ENCODE results near the gene THYN1. TPM values are rescaled to one million over a fixed set of nuclear protein-coding genes. Genes with fewer than 3 reads are reported as not detected.

THYN1 gene
- total RNA-seq, 1 experiment from 2014 or later, result 33.6 TPM

- no TSS peak for BruUV-seq (replicated peaks)
- Histone ChIP-seq H3K36me3 (ENCODE audit: control insufficient read depth, insufficient read depth, low read length) (no peaks in the 10 kb centered on the region; the same call in 1 of the 2 replicates), H3K27me3 (ENCODE audit: control insufficient read depth, insufficient read depth, low read length) (no peaks in the 10 kb centered on the region), H3K27ac (ENCODE audit: low read length) (no peak overlapping the region), H3K4me3 (ENCODE audit: low read depth in 2 of 2, low read length in 2 of 2) (no peak overlapping the region), H3K4me1 (ENCODE audit: control insufficient read depth, insufficient read depth, low read length) (peaks cover 20% of the 10 kb centered on the region), H3K9me3 (ENCODE audit: control insufficient read depth, insufficient read depth, low read depth, low read length) (no peaks in the 10 kb centered on the region)
- ChIA-PET POLR2A (no interaction called here), CTCF (interaction anchor here (0.6 kb wide), 1 partner anchor 46 kb away, joined by 4 read pairs; no protein-coding TSS in a partner anchor)
- ATAC-seq (no peak), DNase-seq (ENCODE audit: low read depth, low spot score) (no peak)
- TF ChIP-seq TCF7L2 (IDR thresholded peaks at IDR 0.05; ENCODE audit: low read depth, low read length) (no peak), CTCF (IDR thresholded peaks at IDR 0.05) (no peak)
- TF ChIP-seq, protein P1, sequence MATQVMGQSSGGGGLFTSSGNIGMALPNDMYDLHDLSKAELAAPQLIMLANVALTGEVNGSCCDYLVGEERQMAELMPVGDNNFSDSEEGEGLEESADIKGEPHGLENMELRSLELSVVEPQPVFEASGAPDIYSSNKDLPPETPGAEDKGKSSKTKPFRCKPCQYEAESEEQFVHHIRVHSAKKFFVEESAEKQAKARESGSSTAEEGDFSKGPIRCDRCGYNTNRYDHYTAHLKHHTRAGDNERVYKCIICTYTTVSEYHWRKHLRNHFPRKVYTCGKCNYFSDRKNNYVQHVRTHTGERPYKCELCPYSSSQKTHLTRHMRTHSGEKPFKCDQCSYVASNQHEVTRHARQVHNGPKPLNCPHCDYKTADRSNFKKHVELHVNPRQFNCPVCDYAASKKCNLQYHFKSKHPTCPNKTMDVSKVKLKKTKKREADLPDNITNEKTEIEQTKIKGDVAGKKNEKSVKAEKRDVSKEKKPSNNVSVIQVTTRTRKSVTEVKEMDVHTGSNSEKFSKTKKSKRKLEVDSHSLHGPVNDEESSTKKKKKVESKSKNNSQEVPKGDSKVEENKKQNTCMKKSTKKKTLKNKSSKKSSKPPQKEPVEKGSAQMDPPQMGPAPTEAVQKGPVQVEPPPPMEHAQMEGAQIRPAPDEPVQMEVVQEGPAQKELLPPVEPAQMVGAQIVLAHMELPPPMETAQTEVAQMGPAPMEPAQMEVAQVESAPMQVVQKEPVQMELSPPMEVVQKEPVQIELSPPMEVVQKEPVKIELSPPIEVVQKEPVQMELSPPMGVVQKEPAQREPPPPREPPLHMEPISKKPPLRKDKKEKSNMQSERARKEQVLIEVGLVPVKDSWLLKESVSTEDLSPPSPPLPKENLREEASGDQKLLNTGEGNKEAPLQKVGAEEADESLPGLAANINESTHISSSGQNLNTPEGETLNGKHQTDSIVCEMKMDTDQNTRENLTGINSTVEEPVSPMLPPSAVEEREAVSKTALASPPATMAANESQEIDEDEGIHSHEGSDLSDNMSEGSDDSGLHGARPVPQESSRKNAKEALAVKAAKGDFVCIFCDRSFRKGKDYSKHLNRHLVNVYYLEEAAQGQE (IDR thresholded peaks at IDR 0.05; ENCODE audit: insufficient read depth in 1 of 2, low read depth in 2 of 2, low read length in 1 of 2), result no peak
- intact Hi-C loops (cut with micrococcal nuclease; ENCODE audit: unreplicated experiment) (no loop called here), in situ Hi-C loops (cut with HindIII; ENCODE audit: low pct_unique_long_range_greater_than_20kb, low sequenced_read_pairs) (no loop called here)
Measured at GRCh38 chr11:134228625-134229024, 24.5 kb downstream of the THYN1 start.

DNA sequence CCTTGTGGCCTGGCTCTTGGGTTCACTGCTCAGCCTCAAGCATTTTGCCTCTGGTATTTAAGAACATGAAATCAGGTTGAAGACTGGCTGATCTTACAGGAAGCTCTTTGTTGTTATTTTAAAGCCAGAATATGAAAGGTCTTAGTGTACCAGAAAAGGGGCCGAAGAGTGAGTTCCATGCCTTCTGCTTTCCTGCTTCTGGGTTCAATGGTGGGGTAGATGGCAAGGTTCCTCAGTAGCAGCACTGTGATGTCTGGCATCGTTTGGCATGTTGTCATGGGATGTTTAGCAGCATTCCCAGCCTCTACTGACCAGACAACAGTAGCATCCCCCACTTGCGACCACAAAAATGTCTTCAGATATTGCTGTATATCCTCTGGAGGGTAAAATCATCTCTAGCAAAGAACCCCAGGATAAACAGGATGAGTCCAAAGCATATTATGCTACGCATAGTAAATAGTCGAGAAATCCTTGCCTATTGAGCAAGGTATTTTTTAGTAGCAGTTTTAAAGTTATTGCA, 26.3 kb downstream of the THYN1 start:
- intact Hi-C loops (cut with micrococcal nuclease; ENCODE audit: unreplicated experiment), result no loop called here
- Histone ChIP-seq H3K27ac (ENCODE audit: low read length) (peak overlapping the region; percentile 85; the same call in 1 of the 2 replicates), H3K4me3 (ENCODE audit: low read depth in 2 of 2, low read length in 2 of 2) (peak overlapping the region; percentile 85 to 96), H3K4me1 (ENCODE audit: control insufficient read depth, insufficient read depth, low read length) (peaks cover 31% of the 10 kb centered on the region), H3K36me3 (ENCODE audit: control insufficient read depth, insufficient read depth, low read length) (peaks cover 2% of the 10 kb centered on the region; the same call in 1 of the 2 replicates), H3K27me3 (ENCODE audit: control insufficient read depth, insufficient read depth, low read length) (no peaks in the 10 kb centered on the region), H3K9me3 (ENCODE audit: control insufficient read depth, insufficient read depth, low read depth, low read length) (no peaks in the 10 kb centered on the region)
- no peak for DNase-seq (ENCODE audit: low read depth, low spot score)
- in situ Hi-C loops (cut with HindIII; ENCODE audit: low pct_unique_long_range_greater_than_20kb, low sequenced_read_pairs), result no loop called here
- CTCF ChIA-PET, result no interaction called here
- POLR2A ChIA-PET, result no interaction called here
- no TSS peak for BruUV-seq (replicated peaks)
- ATAC-seq, result no peak
- TF ChIP-seq POLR2AphosphoS5 (IDR thresholded peaks at IDR 0.05; ENCODE audit: low read depth, low read length), result no peak

DNA sequence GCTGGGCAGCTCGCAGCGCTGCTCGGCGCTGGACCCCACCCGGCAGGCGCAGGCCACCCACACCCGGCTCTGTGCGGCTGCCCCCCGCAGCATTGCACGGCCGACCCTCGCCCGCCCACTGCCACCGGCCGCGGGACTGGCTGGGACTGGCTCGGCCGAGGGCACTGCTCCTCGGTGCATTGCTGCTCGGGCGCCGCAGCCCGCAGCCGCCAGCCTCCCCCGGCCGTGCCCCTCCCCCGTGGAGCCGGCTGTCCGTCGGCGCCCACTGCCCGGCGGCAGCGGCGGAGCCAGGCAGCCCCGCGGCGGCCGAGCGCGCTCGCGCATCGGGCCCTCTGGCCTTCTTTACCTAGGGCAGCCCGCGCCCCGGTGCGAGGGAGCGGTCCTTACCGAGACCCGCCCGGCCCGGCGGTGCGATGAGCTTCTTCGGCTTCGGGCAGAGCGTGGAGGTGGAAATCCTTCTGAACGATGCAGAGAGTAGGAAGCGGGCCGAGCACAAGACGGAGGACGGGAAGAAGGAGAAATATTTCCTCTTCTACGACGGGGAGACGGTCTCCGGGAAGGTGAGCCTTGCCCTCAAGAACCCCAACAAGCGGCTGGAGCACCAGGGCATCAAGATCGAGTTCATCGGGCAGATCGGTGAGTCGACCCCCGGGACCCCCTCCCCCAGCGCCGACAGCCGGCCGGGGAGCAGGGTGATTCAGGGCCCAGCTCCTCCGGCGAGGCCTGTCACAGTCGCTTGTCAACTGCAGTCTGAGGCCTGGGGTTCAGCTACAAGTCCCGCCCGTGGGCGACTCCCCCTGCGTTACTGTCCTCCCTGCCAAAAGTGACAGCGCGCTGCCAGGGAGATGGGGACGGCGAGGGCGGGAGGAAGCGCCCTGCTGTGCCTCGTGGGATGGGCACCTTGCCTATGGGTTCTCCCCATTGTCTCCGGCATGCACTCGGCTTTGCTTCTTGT, 28.2 kb downstream of the THYN1 start:
- peak overlapping the region; percentile 85 to 96 for H3K4me3 ChIP-seq (ENCODE audit: low read depth in 2 of 2, low read length in 2 of 2)
- no TSS peak for BruUV-seq (replicated peaks)
- POLR2A ChIA-PET, result interaction anchor here (0.6 to 0.8 kb wide), 4 partner anchors 9 to 174 kb away, joined by 3 to 4 read pairs (median 4); no protein-coding TSS in a partner anchor
- peak overlapping the region; percentile 85 for H3K27ac ChIP-seq (ENCODE audit: low read length)
- ATAC-seq (peak; percentile 65), DNase-seq (ENCODE audit: low read depth, low spot score) (no peak)
- H3K9me3 ChIP-seq (ENCODE audit: control insufficient read depth, insufficient read depth, low read depth, low read length), result no peaks in the 10 kb centered on the region
- in situ Hi-C loops (cut with HindIII; ENCODE audit: low pct_unique_long_range_greater_than_20kb, low sequenced_read_pairs) (no loop called here), intact Hi-C loops (cut with micrococcal nuclease; ENCODE audit: unreplicated experiment) (loop anchor here (2.0 kb wide), 1 partner anchor 28 kb away; the partner anchor contains the start of genes ACAD8 and THYN1)
- CTCF ChIA-PET, result interaction anchor here (1.3 kb wide), 1 partner anchor 75 kb away, joined by 4 read pairs; no protein-coding TSS in a partner anchor
- H3K27me3 ChIP-seq (ENCODE audit: control insufficient read depth, insufficient read depth, low read length), result no peaks in the 10 kb centered on the region
- peaks cover 26% of the 10 kb centered on the region for H3K4me1 ChIP-seq (ENCODE audit: control insufficient read depth, insufficient read depth, low read length)
- peaks cover 6% of the 10 kb centered on the region for H3K36me3 ChIP-seq (ENCODE audit: control insufficient read depth, insufficient read depth, low read length)
- TF ChIP-seq SIN3A (IDR thresholded peaks at IDR 0.05; ENCODE audit: borderline replicate concordance, insufficient read depth, low read depth, low read length), result peak; percentile 40; the same call in 1 of the 2 replicates
- TF ChIP-seq, protein P1 (IDR thresholded peaks at IDR 0.05; ENCODE audit: insufficient read depth in 1 of 2, low read depth in 2 of 2, low read length in 1 of 2), result no peak

Data from Panc1 (cell line).